Activated CD4-positive, CD25-positive, alpha-beta regulatory T cell treated with anti-CD3 and anti-CD28 coated beads, Interleukin-2, amount 50 U/mL, for 72 hours (primary cell): ENCODE measurements around the gene TLX3.
"Not testable (repeated sequence)": the region's sequence is repeated elsewhere in the genome, so short reads cannot be mapped to it uniquely, and the experiment has no call there.

ENCODE experiments used
- DNase-seq: peaks from one replicate; pipeline ENCODE4 v3.0.0; 2021

TLX3 gene

GRCh38 chr5:171308453-171309275 is at the start of gene TLX3:
Gene TLX3, plus strand, starts transcription at chr5:171309248. Its CDS starts 118 bp downstream, at chr5:171309366.
- DNase-seq: no peak

- no peak for DNase-seq
These were observed 47.7 kb upstream of the TLX3 start for GRCh38 chr5:171261361-171261760.

DNA sequence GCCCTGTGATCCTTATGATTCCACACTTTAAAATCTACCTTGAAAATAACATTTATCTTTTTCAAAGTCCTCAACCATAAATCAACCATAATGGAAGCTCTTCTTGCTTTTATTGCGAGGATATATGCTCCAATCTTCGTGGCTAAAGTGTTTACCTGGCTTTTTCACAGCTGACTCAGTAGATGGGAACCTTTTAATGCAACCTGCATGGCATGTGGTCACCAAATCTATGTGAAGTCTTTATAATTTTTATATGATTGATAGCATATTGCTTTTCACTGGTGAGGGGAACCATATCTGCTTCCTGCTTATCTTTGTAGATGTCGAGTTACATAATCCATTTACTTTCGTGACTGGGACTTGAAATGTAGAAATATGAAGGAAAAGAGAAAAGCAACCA is 47.1 kb upstream of the TLX3 start:
- no peak for DNase-seq

GRCh38 chr5:171263181-171263580 is 45.9 kb upstream of the TLX3 start:
- DNase-seq: no peak

GRCh38 chr5:171264843-171265242 is 44.2 kb upstream of the TLX3 start:
- no peak for DNase-seq

GRCh38 chr5:171268700-171269620 is 40.1 kb upstream of the TLX3 start:
- no peak for DNase-seq

DNA sequence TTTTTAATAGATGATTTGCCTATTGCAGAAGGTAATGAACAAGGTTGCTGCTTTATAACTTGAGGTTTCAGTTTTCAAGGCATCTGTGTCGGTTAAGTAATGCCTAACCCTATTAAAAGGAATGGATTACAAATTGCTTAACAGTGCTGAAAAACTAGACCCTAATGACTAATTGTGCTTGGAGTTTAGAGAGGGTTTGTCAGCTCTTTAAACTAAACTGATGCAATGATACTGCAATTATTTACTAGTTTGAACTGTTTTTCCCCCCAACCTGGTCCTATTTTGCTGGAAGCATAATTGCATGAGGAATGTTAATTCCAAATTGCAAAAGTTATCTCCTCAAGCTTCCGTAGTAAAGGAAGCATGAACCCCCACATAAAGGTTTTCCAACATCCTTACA is 39.3 kb upstream of the TLX3 start:
- DNase-seq: no peak

- no peak for DNase-seq
These were observed 38.9 kb upstream of the TLX3 start for GRCh38 chr5:171270136-171270535.

GRCh38 chr5:171271798-171272197 is 37.2 kb upstream of the TLX3 start:
- DNase-seq: no peak

DNA sequence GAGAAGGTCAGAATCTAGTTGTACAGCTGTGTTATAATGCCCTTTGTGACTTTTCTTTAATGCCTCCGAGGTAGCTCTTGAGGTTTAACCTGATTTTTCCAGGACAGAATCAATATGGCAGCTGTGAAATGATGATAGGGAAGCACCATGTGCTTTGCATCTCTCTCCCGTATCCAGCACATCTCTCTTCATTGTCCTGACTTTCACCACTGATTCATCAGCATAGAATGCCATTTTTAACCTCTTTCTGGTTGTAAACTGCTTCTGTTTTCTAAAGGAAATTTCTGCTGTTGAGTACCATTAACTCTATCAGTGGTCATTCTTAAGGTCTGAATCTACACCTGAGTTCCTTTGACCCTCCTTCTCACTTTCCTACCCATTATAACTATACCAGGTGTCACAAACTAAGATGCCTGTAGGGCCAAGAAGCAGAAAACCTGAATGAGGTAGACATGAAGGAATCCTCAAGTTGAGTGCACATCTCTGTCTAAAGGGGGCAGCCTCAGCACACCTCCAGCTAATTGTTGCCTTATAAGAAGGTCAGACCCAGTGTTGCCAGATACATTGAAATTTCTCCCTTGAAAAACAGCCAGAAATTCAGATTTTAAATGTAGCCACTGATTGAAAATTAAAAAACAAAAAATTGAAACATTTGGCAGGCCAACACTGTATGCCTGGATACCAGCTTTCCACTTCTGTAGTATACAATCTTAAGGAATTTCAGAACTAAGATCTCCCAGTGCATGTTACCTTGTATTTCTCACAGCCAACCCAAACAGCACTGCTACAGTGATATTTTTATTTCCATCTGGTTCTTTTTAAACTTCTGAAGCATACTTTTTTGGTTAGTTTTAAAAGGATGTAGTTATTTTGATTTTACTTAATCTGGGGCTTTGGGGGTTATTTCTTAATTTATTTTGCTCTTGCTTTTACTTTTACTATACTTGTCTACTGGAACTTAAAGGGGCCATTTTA is 35.8 kb upstream of the TLX3 start:
- DNase-seq: no peak

DNA sequence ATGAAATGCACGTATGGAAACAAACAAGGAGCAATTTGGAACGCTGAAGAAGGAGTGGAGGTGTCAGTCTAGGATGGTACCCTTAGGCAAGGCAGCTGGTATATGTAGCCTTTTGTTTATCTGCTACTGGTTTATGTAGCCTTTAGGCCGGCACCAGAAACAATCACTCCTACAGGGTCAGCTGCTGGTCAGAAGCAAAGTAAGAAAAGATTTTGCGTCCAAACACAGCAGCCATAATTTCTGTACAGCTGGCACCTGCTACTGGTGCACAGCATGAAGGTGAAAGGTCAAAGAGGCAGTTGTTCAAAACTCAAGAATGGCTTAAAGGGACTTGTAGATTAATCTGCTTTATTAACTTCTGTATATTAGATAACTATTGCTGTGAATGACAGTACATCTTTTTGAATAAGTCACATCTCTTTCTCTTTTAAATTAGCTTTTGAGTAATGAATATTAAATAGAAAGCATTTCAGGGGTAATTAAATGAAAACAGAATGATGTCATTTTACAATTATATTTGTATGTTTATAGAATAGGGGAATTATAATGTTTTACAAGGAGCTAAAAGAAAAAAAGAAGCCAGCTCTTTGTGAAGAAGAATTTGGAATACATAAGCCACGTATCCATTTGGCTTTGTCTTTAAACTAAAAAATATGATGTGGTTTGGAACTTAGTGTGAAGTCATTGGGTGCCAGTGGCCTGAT is 33.1 kb upstream of the TLX3 start:
- no peak for DNase-seq

DNA sequence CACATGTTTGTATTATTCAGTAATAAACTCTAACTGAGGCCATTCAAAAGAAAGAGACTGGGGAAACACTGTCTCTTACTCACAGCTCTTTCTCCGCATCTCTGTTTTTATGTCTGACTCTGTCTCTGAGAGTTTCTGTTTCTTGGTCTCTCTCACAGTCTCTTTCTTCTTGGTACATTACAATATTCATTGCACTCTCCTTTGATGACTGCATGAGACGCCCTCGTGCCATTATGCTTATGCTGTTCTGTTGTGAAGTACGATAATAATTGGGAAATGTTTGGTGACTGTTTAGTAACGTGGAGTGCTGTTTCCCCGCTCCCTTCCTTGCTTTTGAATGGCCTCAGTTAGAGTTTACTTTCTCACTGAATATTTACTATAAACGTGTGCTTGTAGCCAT is 25.3 kb upstream of the TLX3 start:
- no peak for DNase-seq

DNA sequence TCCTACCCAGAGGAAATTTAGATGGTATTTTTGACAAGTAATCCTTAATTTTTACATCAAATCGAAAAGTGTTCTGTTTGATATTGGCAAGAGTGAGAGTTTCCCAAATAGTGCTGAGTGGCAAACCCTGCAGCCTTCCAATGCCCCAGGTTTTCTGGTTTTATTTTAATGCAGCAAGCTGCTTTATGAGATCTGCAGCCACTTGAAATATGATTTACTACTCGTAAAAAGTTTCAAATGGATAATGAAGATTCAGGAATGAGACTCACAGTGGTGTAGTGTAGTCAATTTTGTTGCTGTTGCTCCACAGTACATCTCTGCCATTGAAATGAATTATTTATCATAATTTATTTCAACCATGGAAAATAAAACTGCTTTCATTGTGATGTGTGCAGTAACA is 23.6 kb upstream of the TLX3 start:
- no peak for DNase-seq

DNA sequence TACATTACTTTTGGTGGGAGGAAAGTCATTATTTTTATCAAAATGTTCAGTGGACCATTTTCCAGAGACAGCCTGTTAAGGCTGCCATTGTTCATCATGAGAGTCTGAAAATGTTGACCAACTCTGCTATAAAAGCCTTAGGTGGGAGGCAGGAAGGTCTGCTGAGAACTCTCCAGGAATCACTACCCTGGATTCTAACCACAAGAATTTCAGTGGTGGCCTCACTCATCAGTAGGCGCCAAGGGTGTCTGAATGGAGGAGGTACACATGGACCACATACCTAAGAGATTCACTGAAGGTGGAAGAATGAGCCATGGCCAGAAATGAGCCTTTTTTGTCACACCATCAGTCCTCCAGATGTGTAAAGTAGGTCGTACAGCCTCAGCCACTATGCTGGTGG is 21.0 kb upstream of the TLX3 start:
- no peak for DNase-seq

DNA sequence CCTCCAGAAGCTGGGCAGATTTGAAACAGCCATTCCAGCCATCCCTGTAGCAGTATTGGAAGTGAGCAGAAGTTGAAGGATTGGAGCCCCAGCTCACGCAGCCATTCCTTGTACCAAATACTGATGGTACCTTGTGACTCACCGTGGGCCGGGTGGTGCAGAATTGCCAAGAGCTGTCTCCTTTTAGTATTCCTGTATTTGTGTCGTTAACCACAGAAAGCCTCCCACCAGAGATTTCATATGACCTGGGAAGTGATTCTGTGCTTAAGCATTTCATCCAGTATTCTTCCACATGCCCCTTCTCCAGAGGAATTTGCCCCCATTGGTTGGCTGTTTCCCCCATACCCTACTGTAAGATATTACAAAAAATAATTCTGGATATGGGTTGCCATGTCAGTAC is 17.7 kb upstream of the TLX3 start:
- DNase-seq: no peak

GRCh38 chr5:171295299-171295698 is 13.7 kb upstream of the TLX3 start:
- DNase-seq: no peak

- DNase-seq: no peak
These were observed 13.2 kb upstream of the TLX3 start for GRCh38 chr5:171295801-171296200.

- not testable (repeated sequence) for DNase-seq
These were observed 11.1 kb upstream of the TLX3 start for GRCh38 chr5:171297941-171298340.

GRCh38 chr5:171299228-171299627 is 9.8 kb upstream of the TLX3 start:
- DNase-seq: no peak

- no peak for DNase-seq
These were observed 9.2 kb upstream of the TLX3 start for GRCh38 chr5:171299851-171300250.

DNA sequence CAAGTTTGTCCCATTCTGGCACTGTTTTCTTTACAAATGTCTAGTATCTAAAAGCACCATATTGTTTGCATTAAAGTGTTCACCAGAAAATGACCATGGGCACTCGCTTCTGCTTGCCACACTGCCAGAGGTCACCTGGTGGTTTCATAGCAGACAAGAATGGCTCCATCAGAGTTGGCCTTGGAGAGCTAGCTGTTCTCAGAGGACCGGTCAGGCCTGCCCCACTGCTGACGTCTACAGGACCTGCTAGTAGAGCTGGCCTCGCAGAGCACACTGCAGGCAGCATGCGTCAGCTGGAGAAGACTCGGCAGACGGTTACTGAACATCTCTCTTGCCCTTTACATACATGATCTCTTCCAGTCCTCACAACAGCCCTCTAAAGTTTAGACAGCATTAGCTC is 8.7 kb upstream of the TLX3 start:
- no peak for DNase-seq

- no peak for DNase-seq
These were observed 2.9 kb upstream of the TLX3 start for GRCh38 chr5:171306166-171306565.
